PC-9 (cell line): Measurements from ENCODE around the gene SEMA3E.

ENCODE experiments used
- EZH2 ChIP-seq: fragments of 200-600 bp; sonication (generic); IDR thresholded peaks from 2 replicates; pipeline ENCODE4 v1.8.0; 2017; ENCODE audit warnings: antibody characterized with exemption, low read depth
- TF ChIP-seq, protein P1 (sequence below): fragments of 200-600 bp; sonication (generic); conservative IDR thresholded peaks from 2 replicates; pipeline ENCODE4 v1.6.1; 2017; ENCODE audit warnings: mixed run types, antibody characterized with exemption, mild to moderate bottlenecking, moderate library complexity

- TF ChIP-seq, protein P1, sequence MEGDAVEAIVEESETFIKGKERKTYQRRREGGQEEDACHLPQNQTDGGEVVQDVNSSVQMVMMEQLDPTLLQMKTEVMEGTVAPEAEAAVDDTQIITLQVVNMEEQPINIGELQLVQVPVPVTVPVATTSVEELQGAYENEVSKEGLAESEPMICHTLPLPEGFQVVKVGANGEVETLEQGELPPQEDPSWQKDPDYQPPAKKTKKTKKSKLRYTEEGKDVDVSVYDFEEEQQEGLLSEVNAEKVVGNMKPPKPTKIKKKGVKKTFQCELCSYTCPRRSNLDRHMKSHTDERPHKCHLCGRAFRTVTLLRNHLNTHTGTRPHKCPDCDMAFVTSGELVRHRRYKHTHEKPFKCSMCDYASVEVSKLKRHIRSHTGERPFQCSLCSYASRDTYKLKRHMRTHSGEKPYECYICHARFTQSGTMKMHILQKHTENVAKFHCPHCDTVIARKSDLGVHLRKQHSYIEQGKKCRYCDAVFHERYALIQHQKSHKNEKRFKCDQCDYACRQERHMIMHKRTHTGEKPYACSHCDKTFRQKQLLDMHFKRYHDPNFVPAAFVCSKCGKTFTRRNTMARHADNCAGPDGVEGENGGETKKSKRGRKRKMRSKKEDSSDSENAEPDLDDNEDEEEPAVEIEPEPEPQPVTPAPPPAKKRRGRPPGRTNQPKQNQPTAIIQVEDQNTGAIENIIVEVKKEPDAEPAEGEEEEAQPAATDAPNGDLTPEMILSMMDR = no peak
- TF ChIP-seq EZH2 = no peak
Measured at GRCh38 chr7:83359108-83359507, 289.8 kb downstream of the SEMA3E start.
